Measurements from ENCODE around the gene NDUFS8.

NDUFS8 gene

DNA sequence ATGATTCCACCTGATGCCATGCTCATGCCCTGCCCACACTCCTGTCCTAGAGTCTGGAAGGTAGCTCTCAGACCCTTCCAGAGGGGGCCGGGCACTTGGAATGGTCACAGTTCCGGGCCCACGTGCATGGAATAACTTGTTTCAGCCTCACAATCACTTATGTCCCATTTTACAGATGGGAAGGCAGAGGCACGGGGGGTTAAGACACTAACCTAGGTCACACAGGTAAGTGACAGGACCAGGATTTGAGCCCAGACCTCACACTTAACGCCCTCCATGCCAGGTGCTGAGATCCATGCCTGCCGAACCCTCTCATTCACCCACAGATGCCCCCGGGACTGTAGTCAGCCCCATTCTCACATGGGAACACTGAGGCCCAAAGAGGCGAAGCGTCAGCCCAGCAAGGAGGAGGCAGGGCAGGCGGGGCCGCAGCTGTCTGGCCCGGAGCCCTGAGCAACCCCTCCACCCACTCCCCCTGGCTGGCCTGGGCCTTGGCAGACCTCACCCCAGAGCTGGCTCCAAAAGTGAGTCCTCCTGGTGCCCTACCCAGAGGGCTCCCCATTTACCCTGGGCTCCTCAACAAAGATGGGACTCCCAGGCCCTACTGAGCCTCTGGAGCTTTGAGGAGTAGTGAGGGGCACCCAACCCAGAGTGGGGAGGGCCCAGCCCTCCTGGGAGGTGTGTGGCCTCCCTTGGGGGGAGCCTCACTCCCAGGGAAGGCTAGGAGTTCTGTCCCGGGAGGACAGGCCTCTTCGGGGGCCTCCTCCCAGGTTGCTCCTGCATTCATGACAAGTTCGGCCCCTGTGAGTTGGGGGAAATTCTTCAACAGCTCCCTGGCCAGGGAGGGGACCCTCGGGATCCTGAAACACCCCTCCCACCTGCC, 22.7 kb upstream of the NDUFS8 start:
- H3K27me3 ChIP-seq = no peaks in the 10 kb centered on the region
- peaks cover 58 to 64% of the 10 kb centered on the region in 2 experiments for H3K4me1 ChIP-seq (ENCODE audit: control insufficient read depth in 1 of 2, insufficient read depth in 1 of 2, low read depth in 1 of 2, low read length in 1 of 2)
- TF ChIP-seq, protein P1, sequence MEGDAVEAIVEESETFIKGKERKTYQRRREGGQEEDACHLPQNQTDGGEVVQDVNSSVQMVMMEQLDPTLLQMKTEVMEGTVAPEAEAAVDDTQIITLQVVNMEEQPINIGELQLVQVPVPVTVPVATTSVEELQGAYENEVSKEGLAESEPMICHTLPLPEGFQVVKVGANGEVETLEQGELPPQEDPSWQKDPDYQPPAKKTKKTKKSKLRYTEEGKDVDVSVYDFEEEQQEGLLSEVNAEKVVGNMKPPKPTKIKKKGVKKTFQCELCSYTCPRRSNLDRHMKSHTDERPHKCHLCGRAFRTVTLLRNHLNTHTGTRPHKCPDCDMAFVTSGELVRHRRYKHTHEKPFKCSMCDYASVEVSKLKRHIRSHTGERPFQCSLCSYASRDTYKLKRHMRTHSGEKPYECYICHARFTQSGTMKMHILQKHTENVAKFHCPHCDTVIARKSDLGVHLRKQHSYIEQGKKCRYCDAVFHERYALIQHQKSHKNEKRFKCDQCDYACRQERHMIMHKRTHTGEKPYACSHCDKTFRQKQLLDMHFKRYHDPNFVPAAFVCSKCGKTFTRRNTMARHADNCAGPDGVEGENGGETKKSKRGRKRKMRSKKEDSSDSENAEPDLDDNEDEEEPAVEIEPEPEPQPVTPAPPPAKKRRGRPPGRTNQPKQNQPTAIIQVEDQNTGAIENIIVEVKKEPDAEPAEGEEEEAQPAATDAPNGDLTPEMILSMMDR (IDR thresholded peaks at IDR 0.05) = no peak
- no peak overlapping the region for H3K4me3 ChIP-seq (ENCODE audit: low read depth in 1 of 2, low read length in 1 of 2)
- no peak overlapping the region for H3K27ac ChIP-seq
- no peaks in the 10 kb centered on the region for H3K36me3 ChIP-seq
- no peaks in the 10 kb centered on the region for H3K9me3 ChIP-seq

DNA sequence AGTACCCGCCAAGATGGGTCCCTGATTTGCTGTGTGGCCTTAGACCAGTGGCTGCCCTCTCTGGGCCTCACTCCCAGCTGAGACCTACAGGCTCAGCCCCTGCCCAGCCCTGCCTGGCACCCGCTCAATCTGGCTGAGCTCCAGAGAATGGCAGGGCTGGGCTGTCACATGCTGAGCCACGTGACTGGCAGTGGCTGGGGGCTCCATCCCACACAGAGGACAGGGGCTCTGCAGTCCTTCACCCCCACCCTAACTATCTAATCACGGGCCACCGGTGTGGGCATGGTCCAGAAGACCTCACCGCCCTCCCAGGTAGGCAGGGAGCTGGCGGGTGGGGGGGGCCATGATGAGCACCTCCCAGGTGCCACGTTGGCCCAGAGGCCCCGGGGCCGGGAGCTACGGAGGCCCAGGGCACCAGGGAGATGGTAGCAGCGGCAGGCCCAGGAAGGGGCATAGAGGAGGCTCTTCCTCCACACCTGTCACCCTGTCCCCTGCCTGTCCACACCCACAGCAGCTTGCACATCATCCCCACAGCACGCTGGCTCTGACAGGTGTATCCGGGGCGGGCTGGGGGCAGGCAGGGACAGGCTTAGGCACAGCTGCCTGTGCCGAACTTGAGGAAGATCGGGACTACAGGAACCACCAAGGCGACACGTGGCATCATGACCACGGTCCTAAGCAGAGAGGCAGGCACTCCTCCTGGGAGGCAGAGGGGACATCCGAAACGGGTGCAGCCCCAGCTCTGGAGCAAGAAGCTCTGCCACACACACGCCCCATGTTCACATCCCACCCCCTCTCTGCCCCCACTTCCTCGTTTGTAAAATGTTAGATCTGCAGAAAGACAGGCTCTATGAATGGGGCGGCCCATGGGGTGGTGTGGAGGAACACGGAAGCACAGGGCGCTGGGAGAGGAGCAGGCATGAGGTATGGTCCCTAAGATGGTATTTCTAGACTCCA, 21.8 kb upstream of the NDUFS8 start:
- peak overlapping the region; percentile 95 for H3K27ac ChIP-seq
- TF ChIP-seq, protein P1 (IDR thresholded peaks at IDR 0.05) = no peak
- no peak overlapping the region for H3K4me3 ChIP-seq (ENCODE audit: low read depth in 1 of 2, low read length in 1 of 2)
- H3K36me3 ChIP-seq = peaks cover 2% of the 10 kb centered on the region
- peaks cover 62 to 66% of the 10 kb centered on the region in 2 experiments for H3K4me1 ChIP-seq (ENCODE audit: control insufficient read depth in 1 of 2, insufficient read depth in 1 of 2, low read depth in 1 of 2, low read length in 1 of 2)
- no peaks in the 10 kb centered on the region for H3K27me3 ChIP-seq
- no peaks in the 10 kb centered on the region for H3K9me3 ChIP-seq

DNA sequence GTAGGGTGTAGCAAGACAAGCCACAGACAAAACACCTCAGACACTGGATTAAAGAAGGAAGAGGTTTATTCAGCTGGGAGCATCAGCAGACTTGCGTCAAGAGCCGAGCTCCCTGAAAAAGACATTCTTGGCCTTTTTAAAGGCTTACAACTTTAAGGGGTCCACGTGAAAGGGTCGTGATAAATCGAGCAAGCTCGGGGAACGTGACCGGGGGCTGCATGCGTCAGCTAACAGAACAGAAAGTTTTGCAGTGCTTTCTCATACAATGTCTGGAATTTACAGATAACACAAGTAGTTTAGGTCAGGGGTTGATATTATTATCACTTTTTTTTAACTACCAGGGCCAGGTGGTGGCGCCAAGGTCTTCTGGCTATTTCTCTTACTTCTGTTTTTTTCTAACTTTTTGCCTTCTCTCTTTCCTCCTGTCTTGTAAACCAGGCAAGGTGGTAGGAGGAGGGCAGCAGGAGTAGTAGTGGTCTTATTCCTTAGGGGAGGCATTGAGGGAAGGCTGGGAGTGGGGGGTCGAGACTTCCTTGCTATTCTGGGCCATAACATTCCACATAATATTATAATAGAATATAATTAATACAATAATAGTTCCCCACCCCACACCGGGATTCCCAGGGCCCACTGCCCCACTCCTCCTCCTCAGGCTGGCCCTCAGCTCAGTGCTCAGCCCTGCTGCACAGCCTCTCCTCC, 20.9 kb upstream of the NDUFS8 start:
- Histone ChIP-seq H3K9me3 (no peaks in the 10 kb centered on the region), H3K27ac (peak overlapping the region; percentile 95), H3K27me3 (no peaks in the 10 kb centered on the region), H3K36me3 (peaks cover 4% of the 10 kb centered on the region), H3K4me1 (ENCODE audit: control insufficient read depth in 1 of 2, insufficient read depth in 1 of 2, low read depth in 1 of 2, low read length in 1 of 2) (peaks cover 65 to 68% of the 10 kb centered on the region in 2 experiments), H3K4me3 (ENCODE audit: low read depth in 1 of 2, low read length in 1 of 2) (peak overlapping the region; percentile 74 to 78)
- TF ChIP-seq, protein P1 (IDR thresholded peaks at IDR 0.05) = no peak

DNA sequence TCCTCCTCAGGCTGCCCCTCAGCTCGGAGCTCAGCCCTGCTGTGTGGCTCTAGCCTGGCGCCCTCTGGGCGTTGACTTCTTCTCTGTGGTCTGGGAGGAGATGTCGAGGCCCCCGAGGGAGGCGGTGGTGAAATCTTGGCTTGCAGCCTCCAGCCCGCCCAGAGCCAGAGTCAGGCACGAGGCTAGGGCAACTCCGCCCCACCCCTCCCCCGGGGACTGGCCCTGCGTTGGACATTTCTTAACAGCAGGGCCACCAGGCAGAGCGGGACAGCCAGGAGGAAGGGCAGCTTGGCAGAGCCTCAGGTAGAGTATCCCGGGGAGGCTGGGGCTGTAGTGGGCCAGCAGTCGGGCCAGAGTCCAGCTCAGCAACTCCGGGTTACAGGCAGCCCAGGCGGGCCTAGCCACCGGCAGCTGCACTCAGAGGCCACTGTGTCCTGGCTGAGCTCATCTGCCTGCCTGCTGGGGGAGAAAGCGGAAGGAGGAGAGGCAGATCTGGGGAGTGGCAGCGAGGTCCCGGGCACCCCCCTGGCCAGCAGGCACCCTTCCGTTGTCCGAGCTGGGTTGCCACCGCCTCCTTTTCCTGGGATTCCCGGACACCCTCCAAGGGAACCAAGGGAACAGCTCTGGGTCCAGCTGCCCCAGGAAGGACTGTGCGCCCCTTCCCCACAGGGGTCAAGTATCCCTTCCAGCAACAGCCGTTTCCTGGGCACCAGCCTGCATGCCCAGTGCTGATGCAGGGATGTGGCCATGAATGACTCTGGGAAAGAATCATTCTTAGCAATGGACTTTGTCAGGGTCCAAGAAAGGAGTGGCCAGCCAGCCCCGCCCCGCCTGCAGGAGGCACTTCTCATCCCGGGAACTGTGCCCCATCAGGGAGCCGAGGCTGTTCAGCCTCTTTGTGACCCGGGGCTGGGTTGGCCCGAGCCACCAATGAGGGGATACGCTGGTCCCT, 20.1 kb upstream of the NDUFS8 start, which contains the start of gene ALDH3B1:
Gene ALDH3B1, plus strand, starts transcription at position 238 of the 952 bp plus-strand sequence. CDS start 4,971 bp downstream, outside the sequence.
- Histone ChIP-seq H3K9me3 (no peaks in the 10 kb centered on the region), H3K4me3 (ENCODE audit: low read depth in 1 of 2, low read length in 1 of 2) (peak within 1 kb of the TSS; percentile 74 to 78), H3K27me3 (no peaks in the 10 kb centered on the region), H3K4me1 (ENCODE audit: control insufficient read depth in 1 of 2, insufficient read depth in 1 of 2, low read depth in 1 of 2, low read length in 1 of 2) (peaks cover 65 to 70% of the 10 kb centered on the region in 2 experiments), H3K36me3 (peaks cover 10% of the 10 kb centered on the region), H3K27ac (peak within 1 kb of the TSS; percentile 95)
- TF ChIP-seq, protein P1 (IDR thresholded peaks at IDR 0.05) = peak; percentile 38
